Heart right ventricle (tissue), 16 donors: ENCODE measurements around the gene AP4B1. TPM values are rescaled to one million over a fixed set of nuclear protein-coding genes. Genes with fewer than 3 reads are reported as not detected.

Experiments
- ATAC-seq, 8 donors: fragments of 200-7000 bp; cut with Tn5 transposase; one replicate each; pipeline ENCODE4 v1.9.1; 2020; ENCODE audit warnings: mild to moderate bottlenecking in 8 of 8, moderate library complexity in 8 of 8, moderate number of reproducible peaks in 1 of 8
- DNase-seq, 2 donors: peaks; one replicate each; pipeline ENCODE4 v3.0.0-alpha.2; 2020
- H3K27ac ChIP-seq, 10 donors: fragments of 200-600 bp; sonication (generic) in 2 of 10; one replicate each; pipeline versions ENCODE4 v1.5.0 to v1.8.0; 2020 to 2022; ENCODE audit warnings: mild to moderate bottlenecking in 3 of 10
- H3K27me3 ChIP-seq, 7 donors: fragments of 200-600 bp; one replicate each; pipeline ENCODE4 v1.8.0; 2021 to 2022; ENCODE audit warnings: mild to moderate bottlenecking in 2 of 7
- H3K36me3 ChIP-seq, 9 donors: fragments of 200-600 bp; sonication (generic) in 1 of 9; one replicate each; pipeline versions ENCODE4 v1.5.0 to v1.8.0; 2020 to 2022; ENCODE audit warnings: mild to moderate bottlenecking in 2 of 9
- H3K4me1 ChIP-seq, 9 donors: fragments of 200-600 bp; sonication (generic) in 1 of 9; one replicate each; pipeline versions ENCODE4 v1.5.0 to v1.8.0; 2020 to 2022; ENCODE audit warnings: mild to moderate bottlenecking in 4 of 9
- H3K4me3 ChIP-seq, 10 donors: fragments of 200-600 bp; sonication (generic) in 2 of 10; one replicate each; pipeline versions ENCODE4 v1.5.0 to v1.8.0; 2020 to 2022; ENCODE audit warnings: mild to moderate bottlenecking in 7 of 10, moderate library complexity in 2 of 10
- H3K9me3 ChIP-seq, 11 donors: fragments of 200-600 bp in 10 of 11; sonication (generic) in 2 of 11; one replicate each; pipeline versions ENCODE4 v1.5.0 to v1.8.0; 2013 to 2022; ENCODE audit warnings: mild to moderate bottlenecking in 2 of 11, control low read depth in 1 of 11, moderate library complexity in 1 of 11
- WGBS, 2 donors: extraction: QIAGEN DNeasy Blood & Tissue Kit; methylation state at CpG; one replicate each; pipeline ENCODE4 v1.1.7; 2013; ENCODE audit warnings: inconsistent platforms in 1 of 2; 5-methylcytosine and 5-hydroxymethylcytosine counted together
- intact Hi-C, 10 donors: fragments of 100-400 bp; cut with DNase I; formaldehyde crosslinking; loops; one replicate each; pipeline versions ENCODE4 v1.11.1 to v1.14.2; 2022
- polyA plus RNA-seq, 2 donors: library from polyadenylated mRNA; stranded (reverse); fragments of 200-250 nt; gene quantifications; one replicate each; pipeline ENCODE4 v1.2.3, GENCODE V29; 2013
- total RNA-seq, 10 donors: library from RNA; stranded (reverse); fragmentation: NEBNext Ultra II Directional in 3 of 10; extraction: Animal tissue kit (Norgen Biotek cat#: 25700) in 3 of 10; gene quantifications; one replicate each; pipeline versions ENCODE4 v1.2.1 to v1.2.4, GENCODE V29; 2021 to 2023
- TF ChIP-seq, protein P1 (sequence below), 9 donors: fragments of 200-600 bp; sonication (generic) in 2 of 9; IDR thresholded peaks; one replicate each; pipeline versions ENCODE4 v1.5.0 to v1.8.0; 2021 to 2022; ENCODE audit warnings: antibody characterized with exemption in 9 of 9, mild to moderate bottlenecking in 5 of 9, moderate library complexity in 1 of 9
- donor health status: Arrhythmogenic right ventricular cardiomyopathy.
- donor health status: ischemic (EF 13 %, LVEDD 7.1; RV severe dilation, severe dysfunction).
- donor health status: healthy with polysubstance abuse.
- donor health status: DM: no; HTN: yes; CAD: no.
- donor health status: DM: no; HTN: no; CAD: no.
- donor health status: ischemic (EF 25% LVEDD 6.9; RV normal size, moderate dysfunction).
- donor health status: ischemic (EF 25% LVEDD 5.7; RV mildly dilated, moderate dysfunction).
- donor health status: healthy.
- donor health status: DM: yes; HTN: yes; CAD: no.
- donor health status: Ischemic cardiomyopathy.
- donor health status: ischemic (EF 35%, LVEDD 5.7; RV mildly dilated, moderate dysfunction).
- donor health status: nonischemic (EF 11% LVEDD 7.7; RV severe dilation, severe dysfunction).
- donor health status: DM: yes; HTN: yes; CAD: no.
- donor health status: PGD.
- donor health status: ischemic (EF 29% LVEDD 5.4; RV normal size, mild dysfunction).
- donor health status: nonischemic (EF 23%, LVEDD 6.1; RV moderate dilation, normal function).

Gene AP4B1
- total and polyA plus RNA-seq, 12 donors, result 7.5 to 15.4 (median 11.5) TPM

DNA sequence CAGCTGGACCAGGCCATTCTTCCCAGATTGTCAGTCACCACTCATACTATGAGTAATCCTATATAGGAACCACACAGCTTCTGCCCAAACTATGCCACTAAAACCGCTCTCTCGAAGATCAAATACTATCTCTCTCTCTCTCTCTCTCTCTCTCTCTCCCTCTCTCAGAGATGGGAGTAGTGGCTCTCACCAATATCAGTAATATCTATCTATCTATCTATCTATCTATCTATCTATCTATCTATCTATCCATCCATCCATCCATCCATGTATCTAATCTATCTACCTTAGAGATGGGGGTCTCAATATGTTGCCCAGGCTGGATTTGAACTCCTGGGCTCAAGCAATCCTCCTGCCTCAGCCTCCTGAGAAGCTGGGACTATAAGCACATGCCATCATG is 19.9 kb upstream of the AP4B1 start:
- intact Hi-C loops, result no loop called here
- Histone ChIP-seq H3K4me1 (peaks cover 0 to 15% (median 7%) of the 10 kb centered on the region in 9 donors), H3K27me3 (no peaks in the 10 kb centered on the region), H3K27ac (no peak overlapping the region), H3K36me3 (no peaks in the 10 kb centered on the region), H3K9me3 (no peaks in the 10 kb centered on the region), H3K4me3 (no peak overlapping the region)
- TF ChIP-seq, protein P1, sequence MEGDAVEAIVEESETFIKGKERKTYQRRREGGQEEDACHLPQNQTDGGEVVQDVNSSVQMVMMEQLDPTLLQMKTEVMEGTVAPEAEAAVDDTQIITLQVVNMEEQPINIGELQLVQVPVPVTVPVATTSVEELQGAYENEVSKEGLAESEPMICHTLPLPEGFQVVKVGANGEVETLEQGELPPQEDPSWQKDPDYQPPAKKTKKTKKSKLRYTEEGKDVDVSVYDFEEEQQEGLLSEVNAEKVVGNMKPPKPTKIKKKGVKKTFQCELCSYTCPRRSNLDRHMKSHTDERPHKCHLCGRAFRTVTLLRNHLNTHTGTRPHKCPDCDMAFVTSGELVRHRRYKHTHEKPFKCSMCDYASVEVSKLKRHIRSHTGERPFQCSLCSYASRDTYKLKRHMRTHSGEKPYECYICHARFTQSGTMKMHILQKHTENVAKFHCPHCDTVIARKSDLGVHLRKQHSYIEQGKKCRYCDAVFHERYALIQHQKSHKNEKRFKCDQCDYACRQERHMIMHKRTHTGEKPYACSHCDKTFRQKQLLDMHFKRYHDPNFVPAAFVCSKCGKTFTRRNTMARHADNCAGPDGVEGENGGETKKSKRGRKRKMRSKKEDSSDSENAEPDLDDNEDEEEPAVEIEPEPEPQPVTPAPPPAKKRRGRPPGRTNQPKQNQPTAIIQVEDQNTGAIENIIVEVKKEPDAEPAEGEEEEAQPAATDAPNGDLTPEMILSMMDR (IDR thresholded peaks at IDR 0.05), result no peak
- no peak for ATAC-seq
- DNase-seq, result no peak
- WGBS, 2 donors, result 93 to 96% methylated on average over 2 of the region's 2 CpGs

DNA sequence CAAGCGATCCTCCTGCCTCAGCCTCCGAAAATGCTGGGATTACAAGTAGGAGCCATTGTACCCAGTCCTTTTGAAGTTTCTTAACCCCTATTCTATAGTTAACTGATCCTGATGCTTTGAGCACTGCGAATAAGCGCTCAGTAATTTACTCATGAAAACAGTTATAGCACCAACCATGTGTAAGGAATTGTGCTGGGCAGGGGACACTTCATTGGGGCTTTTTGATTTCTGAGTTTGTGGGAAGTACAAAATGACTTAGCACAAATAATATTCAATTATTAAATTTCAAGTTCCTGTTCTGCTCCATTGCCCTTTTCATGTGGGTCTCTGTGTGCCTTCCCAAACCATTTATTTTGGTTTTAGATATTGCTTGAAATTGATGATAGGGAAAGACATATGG is 18.4 kb upstream of the AP4B1 start:
- DNase-seq (no peak), ATAC-seq (no peak)
- Histone ChIP-seq H3K4me1 (peaks cover 0 to 6% (median 3%) of the 10 kb centered on the region in 9 donors), H3K27ac (no peak overlapping the region), H3K27me3 (no peaks in the 10 kb centered on the region), H3K4me3 (no peak overlapping the region), H3K9me3 (no peaks in the 10 kb centered on the region), H3K36me3 (no peaks in the 10 kb centered on the region)
- 70 to 96% methylated on average over 4 of the region's 4 CpGs for WGBS, 2 donors
- intact Hi-C loops, result no loop called here
- TF ChIP-seq, protein P1 (IDR thresholded peaks at IDR 0.05), result no peak

DNA sequence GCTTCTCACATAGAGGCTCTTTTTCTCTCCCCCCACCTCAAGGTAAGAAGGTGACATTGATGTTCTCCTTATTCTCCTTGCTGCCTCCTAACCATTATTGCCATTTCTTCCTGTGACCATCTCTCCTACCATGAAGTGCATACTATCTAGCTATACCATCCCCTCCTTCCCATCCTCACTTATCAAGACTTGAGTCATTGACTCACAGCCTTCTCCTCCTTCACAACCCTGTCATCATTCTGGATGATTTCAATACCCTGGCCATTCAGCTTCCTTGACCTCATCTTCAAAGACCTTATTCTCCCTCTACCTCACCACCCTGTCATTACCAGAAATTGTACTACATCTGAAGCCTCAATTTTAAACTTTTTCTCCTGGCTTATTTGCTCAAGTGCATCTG is 13.6 kb upstream of the AP4B1 start:
- DNase-seq, result no peak
- H3K27me3 ChIP-seq, result no peaks in the 10 kb centered on the region
- no peaks in the 10 kb centered on the region for H3K36me3 ChIP-seq
- H3K4me1 ChIP-seq, result peaks cover 0 to 4% (median 2%) of the 10 kb centered on the region in 9 donors
- no peak overlapping the region for H3K27ac ChIP-seq
- TF ChIP-seq, protein P1 (IDR thresholded peaks at IDR 0.05), result no peak
- ATAC-seq, result no peak
- intact Hi-C loops, result no loop called here
- no peaks in the 10 kb centered on the region for H3K9me3 ChIP-seq
- no peak overlapping the region for H3K4me3 ChIP-seq

DNA sequence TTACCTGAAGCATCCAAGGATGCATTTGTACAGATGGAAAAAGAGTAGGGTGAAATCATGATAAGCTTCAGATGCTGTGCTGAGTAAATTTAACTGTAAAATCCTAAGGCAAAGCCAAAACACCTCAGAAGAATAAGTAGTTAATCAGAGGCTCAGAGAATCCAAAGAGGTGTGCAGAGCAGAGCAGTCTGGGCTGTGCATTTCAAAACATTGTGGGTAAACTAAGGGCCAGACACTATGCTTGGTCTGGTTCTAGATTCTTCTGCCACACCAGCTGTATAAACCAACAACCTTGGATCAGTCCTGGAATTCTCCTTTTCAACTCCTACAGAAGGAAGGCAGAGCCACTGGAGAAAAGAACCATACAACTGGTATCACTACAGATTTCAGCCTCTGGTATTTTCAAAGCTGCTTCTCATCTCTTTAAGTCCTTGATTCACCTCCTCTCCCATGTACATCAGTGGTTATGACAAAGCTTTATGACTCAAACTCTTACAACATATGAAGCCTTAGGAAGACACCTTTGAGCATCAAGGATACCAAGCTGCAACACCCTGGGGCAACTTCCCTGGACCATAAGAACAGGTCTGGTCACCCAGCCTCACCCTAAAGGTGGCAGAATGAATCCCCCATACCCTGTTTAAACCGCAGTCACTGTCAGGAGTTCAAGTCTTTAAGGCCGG is 12.9 kb upstream of the AP4B1 start:
- intact Hi-C loops, result no loop called here
- Histone ChIP-seq H3K9me3 (no peaks in the 10 kb centered on the region), H3K27ac (no peak overlapping the region), H3K4me1 (peaks cover 0 to 11% (median 9%) of the 10 kb centered on the region in 9 donors), H3K36me3 (peaks cover 0 to 5% (median 0%) of the 10 kb centered on the region in 9 donors), H3K4me3 (no peak overlapping the region), H3K27me3 (no peaks in the 10 kb centered on the region)
- ATAC-seq (no peak), DNase-seq (no peak)
- TF ChIP-seq, protein P1 (IDR thresholded peaks at IDR 0.05), result no peak
- WGBS, 2 donors, result 82 to 95% methylated on average over 2 of the region's 2 CpGs
